Measurements from ENCODE around the gene THBS2.
"Not testable (repeated sequence)": the region's sequence is repeated elsewhere in the genome, so short reads cannot be mapped to it uniquely, and the experiment has no call there.

Gene THBS2

GRCh38 chr6:169205176-169206160, 48.2 kb downstream of the THBS2 start:
- DNase-seq = no peak

- DNase-seq = no peak
These were observed 49.5 kb downstream of the THBS2 start for GRCh38 chr6:169204167-169204566.

GRCh38 chr6:169201985-169202384, 51.7 kb downstream of the THBS2 start:
- DNase-seq = no peak

DNA sequence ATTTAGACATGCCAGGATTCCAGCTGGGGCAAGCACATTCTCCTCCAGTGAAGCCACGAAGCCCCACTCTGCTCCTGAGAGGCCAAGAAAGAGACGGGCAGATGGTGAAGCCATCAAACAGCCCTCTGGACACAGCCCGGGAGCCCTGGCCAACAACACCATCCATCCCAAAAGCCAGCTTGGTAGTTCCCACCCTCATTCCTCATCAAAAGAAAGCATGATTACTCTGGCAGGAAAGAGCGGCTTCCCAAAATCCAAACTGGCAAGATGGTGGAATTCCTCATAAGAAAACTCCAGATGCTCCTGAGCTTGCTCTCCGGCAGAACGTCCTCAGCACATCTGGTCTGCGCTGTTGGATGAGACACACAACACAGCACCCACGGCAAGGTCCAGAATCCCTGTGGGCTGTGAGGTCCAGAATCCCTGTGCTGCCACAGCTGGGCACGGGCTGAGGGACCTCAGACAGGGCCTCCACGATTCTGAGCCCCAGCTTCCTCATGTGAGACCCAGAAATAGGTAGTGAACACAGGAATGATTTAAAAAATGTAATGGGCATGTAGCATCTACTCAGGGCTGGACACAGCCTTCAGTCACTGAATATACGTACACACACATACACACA, 52.6 kb downstream of the THBS2 start:
- DNase-seq = no peak

DNA sequence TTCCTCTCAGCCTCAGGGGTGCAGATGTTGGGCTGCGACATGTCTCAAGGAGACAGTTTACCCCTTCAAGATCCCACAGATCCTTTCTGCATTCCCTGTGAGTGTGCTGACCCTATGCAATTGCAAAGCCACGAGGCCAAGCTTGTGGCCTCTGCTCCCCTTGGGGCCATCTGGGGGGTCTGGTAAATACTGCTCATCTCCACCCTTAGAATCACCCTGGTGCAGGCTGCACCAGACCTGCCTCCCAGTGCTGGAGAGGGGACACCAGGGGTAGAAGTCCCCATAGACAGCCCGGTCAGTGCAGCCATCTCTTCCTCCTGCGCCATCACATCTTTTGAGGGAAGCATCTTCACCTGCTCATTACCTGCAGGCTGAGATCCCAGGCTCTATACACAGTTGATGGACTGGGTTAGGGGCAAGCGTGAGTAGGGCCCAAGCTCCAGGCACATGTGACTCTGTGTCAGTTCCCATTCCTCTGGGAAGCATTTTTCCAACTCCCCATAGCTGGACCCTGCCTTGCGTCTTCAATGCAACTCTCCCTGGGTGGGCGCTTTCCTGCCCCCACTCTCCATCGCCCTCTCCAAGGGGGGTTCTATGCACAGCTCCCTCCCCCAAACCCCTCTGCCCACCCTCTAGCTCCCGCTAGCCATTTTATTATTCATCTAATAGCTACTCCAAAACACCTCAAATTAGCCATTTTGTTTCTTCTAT, 53.9 kb downstream of the THBS2 start:
- no peak for DNase-seq

GRCh38 chr6:169198885-169199284, 54.8 kb downstream of the THBS2 start:
- no peak for DNase-seq

GRCh38 chr6:169197929-169198328, 55.7 kb downstream of the THBS2 start:
- DNase-seq = not testable (repeated sequence)

GRCh38 chr6:169196279-169196678, 57.4 kb downstream of the THBS2 start:
- DNase-seq = not testable (repeated sequence)

GRCh38 chr6:169194737-169195136, 58.9 kb downstream of the THBS2 start:
- DNase-seq = no peak

- DNase-seq = peak in 1 of 3 experiments; percentile 24
These were observed 62.7 kb downstream of the THBS2 start for GRCh38 chr6:169190970-169191369.

- no peak for DNase-seq
These were observed 63.5 kb downstream of the THBS2 start for GRCh38 chr6:169190144-169190584.

GRCh38 chr6:169189686-169190085, 64.0 kb downstream of the THBS2 start:
- DNase-seq = no peak

- DNase-seq = peak; percentile 19 to 96 (median 83)
These were observed 64.5 kb downstream of the THBS2 start for GRCh38 chr6:169189182-169189581.

DNA sequence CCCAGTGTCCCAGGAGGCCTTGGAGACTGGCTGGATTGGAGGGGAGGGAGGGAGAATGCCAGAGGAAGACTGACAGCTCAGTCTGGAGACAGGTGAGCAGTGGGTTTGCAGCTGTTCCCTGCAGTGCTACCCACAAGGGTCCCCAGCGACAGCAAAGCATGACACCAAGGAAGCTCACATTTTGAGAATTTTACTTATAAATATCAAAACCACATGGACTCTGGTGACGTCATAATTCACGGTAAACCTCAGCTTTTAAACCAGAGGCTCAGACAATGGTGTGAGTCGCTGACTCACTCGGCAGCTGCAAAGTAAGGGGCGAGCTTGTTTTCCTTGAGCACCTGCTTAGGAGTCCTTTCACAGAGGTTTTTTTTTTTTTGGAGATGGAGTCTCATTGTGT, 65.2 kb downstream of the THBS2 start:
- DNase-seq = peak in 2 of 3 experiments; percentile 12 to 70

GRCh38 chr6:169188051-169188470, 65.6 kb downstream of the THBS2 start:
- no peak for DNase-seq

GRCh38 chr6:169186496-169187169, 67.0 kb downstream of the THBS2 start:
- DNase-seq = no peak

- no peak for DNase-seq
These were observed 67.8 kb downstream of the THBS2 start for GRCh38 chr6:169185692-169186485.

- DNase-seq = no peak
These were observed 68.6 kb downstream of the THBS2 start for GRCh38 chr6:169185011-169185521.

GRCh38 chr6:169184419-169184818, 69.2 kb downstream of the THBS2 start:
- DNase-seq = no peak

- no peak for DNase-seq
These were observed 70.4 kb downstream of the THBS2 start for GRCh38 chr6:169183233-169183632.

DNA sequence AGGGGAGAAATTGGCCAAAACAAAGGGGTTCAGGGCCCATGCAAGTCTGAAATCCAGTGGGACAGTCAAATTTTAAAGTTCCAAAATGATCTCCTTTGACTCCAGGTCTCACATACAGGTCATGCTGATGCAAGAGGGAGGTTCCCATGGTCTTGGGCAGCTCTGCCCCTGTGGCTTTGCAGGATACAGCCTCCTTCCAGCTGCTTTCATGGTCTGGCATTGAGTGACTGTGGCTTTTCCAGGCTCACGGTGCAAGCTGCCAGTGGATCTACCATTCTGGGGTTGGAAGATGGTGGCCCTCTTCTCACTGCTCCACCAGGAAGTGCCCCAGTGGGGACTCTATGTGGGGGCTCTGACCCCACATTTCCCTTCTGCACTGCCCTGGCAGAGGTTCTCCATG, 73.8 kb downstream of the THBS2 start:
- DNase-seq = not testable (repeated sequence)

Data from NCI-H1417 (cell line).